Measurements from ENCODE around the gene YWHAH.

The YWHAH gene

DNA sequence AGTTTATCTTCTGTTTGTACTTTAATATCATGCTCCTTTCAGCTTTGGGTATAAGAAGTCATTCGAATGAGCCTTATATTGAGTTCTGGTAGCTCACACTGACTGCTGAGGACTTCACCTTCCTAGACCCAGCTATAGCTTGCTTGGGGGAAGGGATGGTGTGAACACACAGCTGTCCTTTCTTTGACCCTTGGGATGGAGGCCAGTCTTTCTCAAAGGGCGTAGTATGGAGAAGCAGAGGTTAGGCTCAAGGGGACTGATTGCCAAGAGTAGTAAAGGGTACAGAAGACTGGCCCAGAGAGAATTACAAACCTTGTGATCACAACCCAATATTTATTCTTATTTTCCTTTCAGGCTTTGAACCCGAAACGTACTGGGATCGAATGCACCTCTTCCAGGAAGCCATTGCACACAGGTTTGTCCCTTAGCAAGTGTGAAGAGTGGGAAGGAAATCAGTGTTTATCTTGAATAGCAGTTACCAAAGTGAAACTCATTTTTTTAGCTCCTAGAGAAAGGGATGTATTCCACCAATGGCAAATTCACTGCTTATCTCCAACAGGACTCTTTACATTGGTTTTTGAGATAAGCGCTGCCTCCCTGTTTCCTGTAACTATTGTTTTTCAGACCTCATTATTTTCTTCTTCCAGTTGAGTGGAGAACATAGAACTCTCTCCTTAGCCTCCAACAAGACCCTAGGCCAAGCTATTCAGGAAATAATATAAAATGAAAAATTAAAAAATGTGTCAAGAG is 42.8 kb upstream of the YWHAH start:
- no peaks in the 10 kb centered on the region for H3K9me3 ChIP-seq (ENCODE audit: insufficient read depth, low read length)
- H4K20me1 ChIP-seq (ENCODE audit: insufficient read depth, low read length), result no peaks in the 10 kb centered on the region
- H3K9ac ChIP-seq (ENCODE audit: low read length), result no peak overlapping the region
- H3K79me2 ChIP-seq (ENCODE audit: low read length), result no peaks in the 10 kb centered on the region
- peaks cover 4% of the 10 kb centered on the region for H3K36me3 ChIP-seq (replicated peaks; ENCODE audit: low read depth, low read length)
- H2AFZ ChIP-seq (ENCODE audit: low read depth, low read length), result no peak overlapping the region
- TF ChIP-seq EZH2phosphoT487 (IDR thresholded peaks at IDR 0.05; ENCODE audit: low read depth), result no peak
- H3K27me3 ChIP-seq (ENCODE audit: low read depth, low read length), result no peaks in the 10 kb centered on the region
- H3K27ac ChIP-seq (ENCODE audit: low read length), result no peak overlapping the region
- no peaks in the 10 kb centered on the region for H3K4me1 ChIP-seq (ENCODE audit: low read length)
- H3K4me2 ChIP-seq (ENCODE audit: low read length), result no peak overlapping the region
- no peak overlapping the region for H3K4me3 ChIP-seq (ENCODE audit: low read length)

DNA sequence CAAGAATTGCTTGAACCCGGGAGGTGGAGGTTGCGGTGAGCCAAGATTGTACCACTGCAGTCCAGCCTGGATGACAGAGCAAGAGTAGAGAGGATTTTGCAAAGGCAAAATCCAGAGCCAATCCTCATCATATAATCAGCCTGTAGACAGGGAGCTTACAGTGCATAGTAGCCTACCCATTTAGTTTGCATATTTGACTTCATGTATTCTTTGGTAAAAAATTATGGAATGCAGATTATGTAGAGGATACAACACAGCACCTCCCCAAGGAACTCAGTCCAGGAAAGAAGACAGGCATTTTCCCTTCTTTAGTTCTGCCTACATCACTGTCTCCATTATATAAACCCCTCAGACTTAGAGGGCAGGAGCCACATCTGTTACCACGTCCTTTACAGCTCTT is 39.7 kb upstream of the YWHAH start:
- no peaks in the 10 kb centered on the region for H4K20me1 ChIP-seq (ENCODE audit: insufficient read depth, low read length)
- TF ChIP-seq, protein P1, sequence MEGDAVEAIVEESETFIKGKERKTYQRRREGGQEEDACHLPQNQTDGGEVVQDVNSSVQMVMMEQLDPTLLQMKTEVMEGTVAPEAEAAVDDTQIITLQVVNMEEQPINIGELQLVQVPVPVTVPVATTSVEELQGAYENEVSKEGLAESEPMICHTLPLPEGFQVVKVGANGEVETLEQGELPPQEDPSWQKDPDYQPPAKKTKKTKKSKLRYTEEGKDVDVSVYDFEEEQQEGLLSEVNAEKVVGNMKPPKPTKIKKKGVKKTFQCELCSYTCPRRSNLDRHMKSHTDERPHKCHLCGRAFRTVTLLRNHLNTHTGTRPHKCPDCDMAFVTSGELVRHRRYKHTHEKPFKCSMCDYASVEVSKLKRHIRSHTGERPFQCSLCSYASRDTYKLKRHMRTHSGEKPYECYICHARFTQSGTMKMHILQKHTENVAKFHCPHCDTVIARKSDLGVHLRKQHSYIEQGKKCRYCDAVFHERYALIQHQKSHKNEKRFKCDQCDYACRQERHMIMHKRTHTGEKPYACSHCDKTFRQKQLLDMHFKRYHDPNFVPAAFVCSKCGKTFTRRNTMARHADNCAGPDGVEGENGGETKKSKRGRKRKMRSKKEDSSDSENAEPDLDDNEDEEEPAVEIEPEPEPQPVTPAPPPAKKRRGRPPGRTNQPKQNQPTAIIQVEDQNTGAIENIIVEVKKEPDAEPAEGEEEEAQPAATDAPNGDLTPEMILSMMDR (IDR thresholded peaks at IDR 0.05; ENCODE audit: low read depth, low read length), result no peak
- TF ChIP-seq EZH2phosphoT487 (IDR thresholded peaks at IDR 0.05; ENCODE audit: low read depth), result no peak

DNA sequence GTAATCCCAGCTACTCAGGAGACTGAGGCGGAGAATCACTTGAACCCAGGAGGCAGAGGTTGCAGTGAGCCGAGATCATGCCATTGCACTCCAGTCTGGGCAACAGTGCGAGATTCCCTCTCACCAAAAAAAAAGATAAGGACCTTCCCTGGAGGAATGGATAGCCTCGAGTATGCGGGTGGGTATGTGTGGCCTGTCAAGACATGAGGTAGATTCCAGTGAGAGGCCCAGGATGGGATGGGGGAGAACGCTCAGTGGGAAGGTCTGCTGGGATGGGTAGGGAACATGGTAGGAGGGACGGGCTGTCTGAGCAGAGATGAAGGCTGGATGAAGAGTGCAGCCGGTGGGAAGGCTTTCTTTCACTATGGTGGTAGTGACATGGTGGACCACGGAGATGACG is 39.0 kb upstream of the YWHAH start:
- TF ChIP-seq, protein P1 (IDR thresholded peaks at IDR 0.05; ENCODE audit: low read depth, low read length), result no peak
- no peak for TF ChIP-seq EZH2phosphoT487 (IDR thresholded peaks at IDR 0.05; ENCODE audit: low read depth)
- Histone ChIP-seq H3K4me2 (ENCODE audit: low read length) (no peak overlapping the region), H3K9ac (ENCODE audit: low read length) (no peak overlapping the region), H4K20me1 (ENCODE audit: insufficient read depth, low read length) (no peaks in the 10 kb centered on the region), H3K9me3 (ENCODE audit: insufficient read depth, low read length) (no peaks in the 10 kb centered on the region), H3K4me3 (ENCODE audit: low read length) (no peak overlapping the region), H3K79me2 (ENCODE audit: low read length) (no peaks in the 10 kb centered on the region), H3K36me3 (replicated peaks; ENCODE audit: low read depth, low read length) (peaks cover 4% of the 10 kb centered on the region), H3K27ac (ENCODE audit: low read length) (no peak overlapping the region), H3K27me3 (ENCODE audit: low read depth, low read length) (no peaks in the 10 kb centered on the region), H2AFZ (ENCODE audit: low read depth, low read length) (no peak overlapping the region), H3K4me1 (ENCODE audit: low read length) (no peaks in the 10 kb centered on the region)

More for the DNA sequence above, 39.7 kb upstream of the YWHAH start:
- H3K79me2 ChIP-seq (ENCODE audit: low read length), result no peaks in the 10 kb centered on the region
- H3K4me2 ChIP-seq (ENCODE audit: low read length), result no peak overlapping the region
- H3K27me3 ChIP-seq (ENCODE audit: low read depth, low read length), result no peaks in the 10 kb centered on the region
- no peak overlapping the region for H3K9ac ChIP-seq (ENCODE audit: low read length)
- peaks cover 4% of the 10 kb centered on the region for H3K36me3 ChIP-seq (replicated peaks; ENCODE audit: low read depth, low read length)
- no peak overlapping the region for H3K4me3 ChIP-seq (ENCODE audit: low read length)
- no peak overlapping the region for H3K27ac ChIP-seq (ENCODE audit: low read length)
- no peaks in the 10 kb centered on the region for H3K9me3 ChIP-seq (ENCODE audit: insufficient read depth, low read length)
- H2AFZ ChIP-seq (ENCODE audit: low read depth, low read length), result no peak overlapping the region
- no peaks in the 10 kb centered on the region for H3K4me1 ChIP-seq (ENCODE audit: low read length)

DNA sequence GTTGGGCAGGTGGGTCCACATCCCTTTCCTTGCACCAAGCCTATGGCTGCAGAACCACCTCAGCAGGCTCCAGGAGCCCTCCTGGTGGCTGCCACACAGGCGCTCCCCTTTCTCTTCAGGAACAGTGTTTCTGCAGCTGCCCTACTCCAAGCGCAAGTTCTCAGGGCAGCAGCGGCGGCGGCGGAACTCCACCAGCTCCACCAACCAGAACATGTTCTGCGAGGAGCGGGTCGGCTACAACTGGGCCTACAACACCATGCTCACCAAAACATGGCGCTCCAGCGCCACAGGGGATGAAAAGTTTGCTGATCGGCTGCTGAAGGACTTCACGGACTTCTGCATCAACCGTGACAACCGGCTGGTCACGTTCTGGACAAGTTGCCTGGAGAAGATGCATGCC is 38.2 kb upstream of the YWHAH start:
- no peak overlapping the region for H3K4me3 ChIP-seq (ENCODE audit: low read length)
- H3K4me1 ChIP-seq (ENCODE audit: low read length), result no peaks in the 10 kb centered on the region
- no peaks in the 10 kb centered on the region for H3K9me3 ChIP-seq (ENCODE audit: insufficient read depth, low read length)
- H3K79me2 ChIP-seq (ENCODE audit: low read length), result no peaks in the 10 kb centered on the region
- no peak overlapping the region for H3K4me2 ChIP-seq (ENCODE audit: low read length)
- no peak overlapping the region for H2AFZ ChIP-seq (ENCODE audit: low read depth, low read length)
- H4K20me1 ChIP-seq (ENCODE audit: insufficient read depth, low read length), result no peaks in the 10 kb centered on the region
- H3K27me3 ChIP-seq (ENCODE audit: low read depth, low read length), result no peaks in the 10 kb centered on the region
- no peak overlapping the region for H3K9ac ChIP-seq (ENCODE audit: low read length)
- H3K36me3 ChIP-seq (replicated peaks; ENCODE audit: low read depth, low read length), result peaks cover 4% of the 10 kb centered on the region
- TF ChIP-seq, protein P1 (IDR thresholded peaks at IDR 0.05; ENCODE audit: low read depth, low read length), result no peak
- no peak for TF ChIP-seq EZH2phosphoT487 (IDR thresholded peaks at IDR 0.05; ENCODE audit: low read depth)
- no peak overlapping the region for H3K27ac ChIP-seq (ENCODE audit: low read length)
